HS-27A (cell line): Measurements from ENCODE around the gene HNRNPLL.

Experiments
- DNase-seq: peaks from one replicate; pipeline ENCODE4 v3.0.0-alpha.2; 2012; ENCODE audit warnings: low read depth, missing footprints

HNRNPLL gene

DNA sequence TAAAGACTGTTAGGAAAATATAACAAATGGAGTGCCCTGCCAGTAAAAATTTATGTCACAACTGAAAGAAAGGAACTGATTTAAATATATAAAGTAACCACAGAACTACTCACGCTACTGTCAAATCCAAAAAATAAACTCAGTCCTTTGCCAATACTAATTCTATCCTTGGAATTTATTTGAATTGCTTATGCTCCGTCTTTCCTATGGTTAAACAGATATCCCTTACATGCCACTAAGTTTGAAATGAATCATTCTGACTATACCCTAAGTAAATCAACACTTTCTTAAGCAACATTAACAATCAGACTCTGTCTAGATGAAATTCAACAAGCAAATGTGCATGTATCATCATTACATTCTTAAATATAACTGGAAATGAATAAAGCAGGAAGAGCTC, 9.8 kb downstream of the HNRNPLL start:
- no peak for DNase-seq

- DNase-seq = no peak
These were observed 11.6 kb downstream of the HNRNPLL start for GRCh38 chr2:38591152-38591551.

- DNase-seq = no peak
These were observed 12.7 kb downstream of the HNRNPLL start for GRCh38 chr2:38590053-38590452.

DNA sequence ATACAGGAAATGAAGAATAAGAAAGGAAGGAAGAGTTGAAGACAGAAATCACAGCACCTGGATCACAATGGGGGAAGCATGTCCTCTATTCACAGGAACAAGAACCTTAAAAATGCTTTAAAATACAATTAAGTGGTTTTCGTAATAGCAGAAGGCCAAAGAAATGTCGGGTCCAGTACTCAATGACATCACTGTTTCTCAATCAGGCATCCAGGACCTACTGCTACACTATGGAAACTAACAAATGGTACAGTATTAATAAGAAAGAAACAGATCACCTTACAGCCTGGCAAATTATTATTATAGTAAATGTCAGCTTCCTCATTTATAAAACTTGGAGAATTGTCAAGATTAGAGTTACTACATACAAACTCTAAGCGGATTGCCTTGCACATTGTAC, 15.8 kb downstream of the HNRNPLL start:
- DNase-seq = no peak

DNA sequence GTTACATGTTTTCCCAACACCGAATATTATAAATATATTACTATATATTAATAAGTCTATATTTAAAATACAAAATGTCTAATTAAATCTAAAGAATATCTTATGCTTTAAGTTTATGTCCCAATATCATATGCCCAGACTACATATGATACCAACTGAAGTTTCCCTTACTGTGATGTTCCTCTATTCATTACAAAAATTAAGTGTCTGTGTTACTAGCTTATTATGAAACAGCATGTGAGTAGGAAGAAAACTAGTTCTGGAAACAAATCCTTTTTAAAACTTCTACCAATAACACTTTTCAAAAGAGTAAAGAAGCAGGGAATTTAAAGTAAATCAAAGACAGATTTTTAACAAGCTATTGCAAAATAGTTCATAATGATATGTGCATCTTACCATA, 17.8 kb downstream of the HNRNPLL start:
- DNase-seq = no peak

DNA sequence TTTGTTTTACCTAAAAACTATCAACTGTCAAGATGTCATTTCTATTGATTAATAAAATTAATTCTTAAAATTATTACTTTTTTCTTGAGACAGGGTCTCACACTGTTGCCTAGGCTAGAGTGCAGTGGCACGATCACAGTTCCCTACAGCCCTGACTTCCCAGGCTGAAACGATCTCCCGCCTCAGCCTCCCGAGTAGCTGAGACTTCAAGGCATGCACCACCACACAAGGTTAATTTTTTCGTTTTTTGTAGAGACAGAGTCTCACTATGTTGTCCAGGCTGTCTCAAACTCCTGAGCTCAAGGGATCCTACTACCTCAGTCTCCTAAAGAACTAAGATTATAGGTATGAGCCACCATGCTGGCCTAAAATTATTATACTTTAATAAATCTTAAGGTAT, 18.7 kb downstream of the HNRNPLL start:
- DNase-seq = no peak

- no peak for DNase-seq
These were observed 19.2 kb downstream of the HNRNPLL start for GRCh38 chr2:38583524-38583923.

GRCh38 chr2:38581193-38582147, 21.3 kb downstream of the HNRNPLL start:
- no peak for DNase-seq

GRCh38 chr2:38580115-38580636, 22.6 kb downstream of the HNRNPLL start:
- no peak for DNase-seq

DNA sequence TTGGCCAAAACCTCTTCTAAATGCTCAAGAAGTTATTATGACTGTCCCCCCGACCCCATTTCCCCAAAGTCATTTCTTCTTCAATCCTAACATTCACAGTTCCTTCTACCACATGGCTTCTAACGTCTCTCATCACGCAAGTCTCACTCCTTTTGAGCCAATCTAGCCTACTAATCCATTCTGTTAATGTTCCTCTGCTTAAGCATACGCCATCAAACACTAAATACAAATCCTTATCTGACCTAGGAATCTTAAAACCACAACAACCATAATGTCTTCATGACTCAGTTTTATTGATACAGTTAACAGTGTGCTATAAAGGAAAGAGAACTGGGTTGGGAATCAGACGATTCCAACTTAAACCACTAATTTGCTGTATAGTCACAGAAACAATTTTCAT, 23.9 kb downstream of the HNRNPLL start:
- no peak for DNase-seq

DNA sequence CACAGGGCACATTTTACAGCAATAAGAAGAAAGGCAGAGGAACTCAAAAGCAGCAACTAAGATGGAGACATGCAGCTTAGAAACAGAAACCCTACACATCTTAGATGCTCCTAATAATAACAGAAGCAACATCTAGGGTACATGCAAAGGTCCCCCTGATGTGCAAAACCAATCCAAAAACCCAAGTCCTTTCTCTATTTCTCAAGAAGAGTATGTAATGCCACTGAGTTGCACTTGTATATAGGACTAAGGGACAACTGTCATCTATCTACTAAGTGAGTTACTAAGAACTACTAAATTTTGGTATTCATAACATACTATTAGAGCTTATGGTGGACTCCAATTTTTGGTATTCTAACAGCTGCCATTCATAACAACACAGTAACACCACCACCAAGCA, 28.4 kb downstream of the HNRNPLL start:
- no peak for DNase-seq

DNA sequence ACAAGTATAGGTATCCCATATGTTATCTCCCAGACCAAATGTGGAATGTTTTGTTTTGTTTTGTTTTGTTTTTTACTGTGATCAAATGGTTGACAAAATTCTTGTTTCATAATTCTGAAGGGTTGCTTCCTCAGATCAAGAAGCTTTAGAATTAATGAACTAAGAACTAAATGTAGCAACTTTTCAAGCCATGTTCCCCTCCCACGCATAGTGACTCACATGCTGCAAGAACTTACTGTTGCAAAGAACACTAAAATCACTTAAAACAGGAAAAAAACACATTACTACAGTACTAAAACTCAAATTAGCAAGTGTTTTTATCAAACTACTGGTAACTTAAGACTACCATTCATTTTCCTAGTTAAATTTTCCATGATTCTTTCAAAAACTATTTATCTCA, 30.6 kb downstream of the HNRNPLL start:
- no peak for DNase-seq

DNA sequence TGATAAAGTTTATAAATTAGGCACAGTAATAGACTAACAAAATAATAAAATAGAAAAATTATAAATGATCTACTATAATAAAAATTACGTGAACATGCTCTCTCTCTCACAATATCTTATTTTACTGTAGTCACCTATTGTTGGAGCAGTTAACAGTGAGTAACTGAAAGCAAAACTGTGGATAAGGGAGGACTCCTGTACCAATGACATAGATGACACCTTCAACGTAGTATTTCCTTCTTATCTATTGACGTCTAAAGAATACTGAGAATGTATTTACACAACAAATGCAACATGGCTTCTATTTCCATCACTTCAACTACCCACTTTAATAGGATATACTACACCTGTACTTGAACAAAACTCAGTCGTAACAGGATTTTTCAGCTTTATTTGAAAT, 31.5 kb downstream of the HNRNPLL start:
- DNase-seq = no peak

- no peak for DNase-seq
These were observed 33.8 kb downstream of the HNRNPLL start for GRCh38 chr2:38568724-38569436.

DNA sequence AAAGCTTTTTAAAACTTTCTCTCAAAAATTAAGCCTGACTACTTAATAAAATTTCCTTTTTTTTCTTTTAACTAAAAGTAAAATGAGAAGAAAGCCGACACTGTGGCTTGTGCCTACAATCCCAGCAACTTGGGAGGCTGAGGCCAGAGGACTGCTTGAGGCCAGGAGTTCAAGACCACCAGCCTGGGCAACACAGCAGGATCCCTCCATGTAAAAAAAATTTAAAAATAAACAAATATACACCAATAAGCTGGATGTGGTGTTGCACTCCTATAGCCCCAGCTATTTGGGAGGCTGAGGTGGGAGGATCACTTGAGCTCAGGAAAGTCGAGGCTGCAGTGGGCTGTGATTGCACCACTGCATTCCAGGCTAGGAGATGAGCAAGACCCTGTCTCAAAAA, 37.4 kb downstream of the HNRNPLL start:
- no peak for DNase-seq

DNA sequence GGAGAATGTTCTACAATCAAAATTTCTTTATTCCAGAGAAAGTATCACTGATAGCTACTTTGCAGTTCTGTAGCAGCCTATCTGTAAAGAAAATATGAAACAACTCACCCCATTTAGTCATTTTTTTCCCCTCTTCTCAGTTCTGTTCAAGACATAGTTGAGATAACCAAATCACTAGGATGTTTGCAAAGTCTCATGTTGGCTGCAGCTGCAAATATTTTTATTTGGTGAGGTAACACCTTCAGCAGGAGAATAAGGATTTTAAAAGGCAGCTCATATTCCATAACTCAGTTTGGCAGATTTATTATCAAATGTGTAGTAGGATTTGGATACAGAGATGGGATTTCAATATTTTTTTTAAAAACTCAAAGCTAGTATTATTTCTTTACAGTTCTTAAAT, 41.0 kb downstream of the HNRNPLL start:
- no peak for DNase-seq

- DNase-seq = no peak
These were observed 42.6 kb downstream of the HNRNPLL start for GRCh38 chr2:38560092-38560491.

DNA sequence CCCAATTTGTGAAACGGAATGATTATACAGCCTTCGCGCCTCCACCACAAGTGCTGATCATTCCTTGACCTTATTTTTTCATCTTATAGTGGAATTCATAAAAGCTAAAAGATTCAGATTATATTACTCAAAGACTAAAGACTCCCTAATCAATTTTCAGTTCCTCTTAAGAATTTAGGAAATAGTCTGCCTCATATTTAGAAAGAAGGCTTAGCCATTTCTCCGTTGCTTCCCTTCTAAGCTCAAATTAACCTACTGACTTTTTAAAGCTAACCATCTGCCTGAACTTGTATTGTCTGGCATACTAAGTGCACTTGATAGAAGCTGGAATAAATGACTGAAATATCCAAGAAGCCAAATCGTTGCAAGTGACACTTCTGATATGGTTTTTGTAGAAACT, 44.7 kb downstream of the HNRNPLL start:
- DNase-seq = no peak

DNA sequence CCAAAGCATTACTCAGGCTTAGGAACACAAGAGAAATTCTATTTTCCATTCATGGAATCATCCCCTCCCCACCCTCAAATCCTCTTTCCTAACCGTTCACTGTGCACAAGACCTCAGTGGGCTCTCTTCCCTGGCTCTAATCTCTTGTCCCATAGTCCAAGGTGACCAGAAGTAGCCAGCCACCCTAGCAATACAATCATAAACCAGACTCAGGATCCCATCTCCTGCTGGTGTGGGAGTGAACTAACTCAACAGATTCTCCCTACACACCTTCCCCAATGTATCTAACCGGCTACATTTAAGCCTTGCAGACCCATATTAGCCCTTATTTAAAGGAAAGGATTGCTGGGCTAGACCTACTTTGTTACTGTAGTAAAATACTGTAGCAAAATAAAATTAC, 45.5 kb downstream of the HNRNPLL start:
- no peak for DNase-seq

GRCh38 chr2:38556006-38556801, 46.5 kb downstream of the HNRNPLL start:
- DNase-seq = no peak

DNA sequence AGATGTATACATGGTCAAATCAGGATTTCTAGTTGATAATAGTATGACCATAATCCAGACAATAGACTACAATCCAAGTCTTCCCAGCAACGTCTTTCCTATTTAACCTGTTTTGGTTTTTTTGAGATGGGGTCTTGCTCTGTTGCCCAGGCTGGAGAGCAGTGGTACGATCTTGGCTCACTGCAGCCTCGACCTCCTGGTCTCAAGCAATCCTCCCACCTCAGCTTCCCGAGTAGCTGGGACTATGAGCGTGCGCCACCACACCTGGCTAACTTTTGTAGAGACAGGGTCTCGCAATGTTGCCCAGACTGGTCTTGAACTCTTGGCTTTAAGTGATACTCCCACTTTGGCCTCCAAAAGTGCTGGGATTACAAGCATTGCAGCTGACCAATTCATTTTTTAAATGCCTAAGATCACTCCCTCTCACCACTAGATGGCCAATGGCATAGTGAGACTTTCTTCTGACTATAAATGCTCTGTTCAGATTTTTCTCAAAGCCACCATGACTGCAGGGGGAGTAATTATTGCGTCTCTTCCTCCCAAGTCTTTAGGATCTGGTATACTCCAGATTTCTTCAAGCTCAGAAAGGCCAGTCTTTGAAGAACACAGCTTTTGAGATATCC, 47.6 kb downstream of the HNRNPLL start:
- no peak for DNase-seq

DNA sequence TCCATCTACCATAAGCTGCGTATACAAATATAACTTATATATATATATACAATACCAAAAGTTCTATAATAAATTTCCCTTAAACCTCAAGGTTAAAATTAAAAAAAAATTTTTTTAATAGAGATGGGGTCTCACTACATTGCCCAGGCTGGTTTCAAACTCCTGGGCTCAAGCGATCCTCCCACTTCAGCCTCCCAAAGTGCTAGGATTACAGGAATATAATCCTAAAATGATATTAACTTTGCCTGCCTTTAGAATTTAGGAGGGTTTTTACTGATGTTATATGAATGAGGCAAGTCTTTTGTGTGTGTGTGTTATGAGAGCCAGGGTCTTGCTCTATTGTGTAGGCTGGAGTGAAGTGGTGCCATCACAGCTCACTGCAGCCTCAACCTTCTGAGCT, 49.2 kb downstream of the HNRNPLL start:
- DNase-seq = no peak
